Measurements from ENCODE around the gene CGGBP1.

- TF ChIP-seq, protein P1, sequence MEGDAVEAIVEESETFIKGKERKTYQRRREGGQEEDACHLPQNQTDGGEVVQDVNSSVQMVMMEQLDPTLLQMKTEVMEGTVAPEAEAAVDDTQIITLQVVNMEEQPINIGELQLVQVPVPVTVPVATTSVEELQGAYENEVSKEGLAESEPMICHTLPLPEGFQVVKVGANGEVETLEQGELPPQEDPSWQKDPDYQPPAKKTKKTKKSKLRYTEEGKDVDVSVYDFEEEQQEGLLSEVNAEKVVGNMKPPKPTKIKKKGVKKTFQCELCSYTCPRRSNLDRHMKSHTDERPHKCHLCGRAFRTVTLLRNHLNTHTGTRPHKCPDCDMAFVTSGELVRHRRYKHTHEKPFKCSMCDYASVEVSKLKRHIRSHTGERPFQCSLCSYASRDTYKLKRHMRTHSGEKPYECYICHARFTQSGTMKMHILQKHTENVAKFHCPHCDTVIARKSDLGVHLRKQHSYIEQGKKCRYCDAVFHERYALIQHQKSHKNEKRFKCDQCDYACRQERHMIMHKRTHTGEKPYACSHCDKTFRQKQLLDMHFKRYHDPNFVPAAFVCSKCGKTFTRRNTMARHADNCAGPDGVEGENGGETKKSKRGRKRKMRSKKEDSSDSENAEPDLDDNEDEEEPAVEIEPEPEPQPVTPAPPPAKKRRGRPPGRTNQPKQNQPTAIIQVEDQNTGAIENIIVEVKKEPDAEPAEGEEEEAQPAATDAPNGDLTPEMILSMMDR (conservative IDR thresholded peaks at IDR 0.05): no peak
- TF ChIP-seq ZFX (IDR thresholded peaks at IDR 0.05): no peak
Measured at GRCh38 chr3:88036221-88036620, 22.6 kb downstream of the CGGBP1 start.

Measured in C4-2B (cell line).